SJSA1 (cell line): Measurements from ENCODE around the gene NTM. TPM values are rescaled to one million over a fixed set of nuclear protein-coding genes. Genes with fewer than 3 reads are reported as not detected.

Source experiments
- DNase-seq, 2 experiments: peaks; one replicate each; pipeline ENCODE4 v3.0.0-alpha.2; 2015 to 2020; ENCODE audit warnings: low spot score in 2 of 2, low read depth in 1 of 2
- H3K27ac ChIP-seq: fragments of 250-450 bp; sonication (Bioruptor Pico); 2 replicates; pipeline ENCODE4 v1.5.1; 2020; ENCODE audit warnings: mild to moderate bottlenecking, moderate library complexity
- H3K27me3 ChIP-seq: fragments of 250-450 bp; sonication (Bioruptor Pico); replicated peaks from 2 replicates; pipeline ENCODE4 v1.5.1; 2020; ENCODE audit warnings: mild to moderate bottlenecking, moderate library complexity
- H3K36me3 ChIP-seq: fragments of 250-450 bp; sonication (Bioruptor Pico); 2 replicates; pipeline ENCODE4 v1.5.1; 2020; ENCODE audit warnings: mild to moderate bottlenecking
- H3K4me1 ChIP-seq: fragments of 250-450 bp; sonication (Bioruptor Pico); replicated peaks from 2 replicates; pipeline ENCODE4 v1.6.1; 2021; ENCODE audit warnings: mild to moderate bottlenecking
- H3K4me3 ChIP-seq: fragments of 250-450 bp; sonication (Bioruptor Pico); 2 replicates; pipeline ENCODE4 v1.5.1; 2020; ENCODE audit warnings: mild to moderate bottlenecking
- H3K9me3 ChIP-seq: fragments of 250-450 bp; sonication (Bioruptor Pico); replicated peaks from 2 replicates; pipeline ENCODE4 v1.5.1; 2020; ENCODE audit warnings: mild to moderate bottlenecking
- total RNA-seq: library from RNA; depleted of rRNA; stranded (reverse); fragments of >200 nt; shearing (Covaris generic); gene quantifications from 2 replicates; pipeline ENCODE4 v1.2.3, GENCODE V29; 2014

NTM gene
- total RNA-seq, 1 experiment from 2014 or later, result 0.34 TPM

- no peak overlapping the region for H3K27ac ChIP-seq
- H3K36me3 ChIP-seq, result no peaks in the 10 kb centered on the region
- no peaks in the 10 kb centered on the region for H3K9me3 ChIP-seq
- no peaks in the 10 kb centered on the region for H3K4me1 ChIP-seq
- DNase-seq, result no peak
- no peak overlapping the region for H3K4me3 ChIP-seq
- no peaks in the 10 kb centered on the region for H3K27me3 ChIP-seq
These were observed 97.4 kb downstream of the NTM start for GRCh38 chr11:131467645-131468394.

GRCh38 chr11:131468565-131468964, 98.2 kb downstream of the NTM start:
- no peak for DNase-seq
- Histone ChIP-seq H3K36me3 (no peaks in the 10 kb centered on the region), H3K4me1 (no peaks in the 10 kb centered on the region), H3K4me3 (no peak overlapping the region), H3K27ac (no peak overlapping the region), H3K9me3 (no peaks in the 10 kb centered on the region), H3K27me3 (no peaks in the 10 kb centered on the region)

- H3K27me3 ChIP-seq, result no peaks in the 10 kb centered on the region
- no peak for DNase-seq
- H3K4me1 ChIP-seq, result no peaks in the 10 kb centered on the region
- no peak overlapping the region for H3K27ac ChIP-seq
- no peak overlapping the region for H3K4me3 ChIP-seq
- H3K9me3 ChIP-seq, result no peaks in the 10 kb centered on the region
- H3K36me3 ChIP-seq, result no peaks in the 10 kb centered on the region
These were observed 100.0 kb downstream of the NTM start for GRCh38 chr11:131470216-131470925.

GRCh38 chr11:131471976-131472375, 101.6 kb downstream of the NTM start:
- Histone ChIP-seq H3K4me1 (no peaks in the 10 kb centered on the region), H3K27ac (no peak overlapping the region), H3K9me3 (no peaks in the 10 kb centered on the region), H3K4me3 (no peak overlapping the region), H3K27me3 (no peaks in the 10 kb centered on the region), H3K36me3 (no peaks in the 10 kb centered on the region)
- DNase-seq, result no peak

GRCh38 chr11:131474947-131475346, 104.5 kb downstream of the NTM start:
- no peaks in the 10 kb centered on the region for H3K9me3 ChIP-seq
- DNase-seq, result no peak
- H3K36me3 ChIP-seq, result no peaks in the 10 kb centered on the region
- H3K4me3 ChIP-seq, result no peak overlapping the region
- no peaks in the 10 kb centered on the region for H3K4me1 ChIP-seq
- no peaks in the 10 kb centered on the region for H3K27me3 ChIP-seq
- H3K27ac ChIP-seq, result no peak overlapping the region

- Histone ChIP-seq H3K36me3 (no peaks in the 10 kb centered on the region), H3K27ac (no peak overlapping the region), H3K9me3 (no peaks in the 10 kb centered on the region), H3K4me3 (no peak overlapping the region), H3K4me1 (no peaks in the 10 kb centered on the region), H3K27me3 (no peaks in the 10 kb centered on the region)
- DNase-seq, result no peak
These were observed 105.9 kb downstream of the NTM start for GRCh38 chr11:131476266-131476665.

GRCh38 chr11:131478341-131478740, 107.9 kb downstream of the NTM start:
- Histone ChIP-seq H3K27ac (no peak overlapping the region), H3K4me3 (no peak overlapping the region), H3K4me1 (no peaks in the 10 kb centered on the region), H3K27me3 (no peaks in the 10 kb centered on the region), H3K36me3 (no peaks in the 10 kb centered on the region), H3K9me3 (no peaks in the 10 kb centered on the region)
- no peak for DNase-seq

GRCh38 chr11:131481303-131481702, 110.9 kb downstream of the NTM start:
- Histone ChIP-seq H3K4me1 (no peaks in the 10 kb centered on the region), H3K27ac (no peak overlapping the region), H3K9me3 (no peaks in the 10 kb centered on the region), H3K36me3 (no peaks in the 10 kb centered on the region), H3K4me3 (no peak overlapping the region), H3K27me3 (no peaks in the 10 kb centered on the region)
- DNase-seq, result no peak

GRCh38 chr11:131481971-131482370, 111.6 kb downstream of the NTM start:
- Histone ChIP-seq H3K9me3 (no peaks in the 10 kb centered on the region), H3K27ac (no peak overlapping the region)

GRCh38 chr11:131483453-131483852, 113.0 kb downstream of the NTM start:
- no peak for DNase-seq
- no peaks in the 10 kb centered on the region for H3K36me3 ChIP-seq
- H3K4me1 ChIP-seq, result no peaks in the 10 kb centered on the region

More at GRCh38 chr11:131481971-131482370, 111.6 kb downstream of the NTM start:
- DNase-seq, result no peak
- Histone ChIP-seq H3K4me1 (no peaks in the 10 kb centered on the region), H3K36me3 (no peaks in the 10 kb centered on the region), H3K27me3 (no peaks in the 10 kb centered on the region), H3K4me3 (no peak overlapping the region)

GRCh38 chr11:131483877-131484276, 113.5 kb downstream of the NTM start:
- H3K27me3 ChIP-seq, result no peaks in the 10 kb centered on the region
- no peaks in the 10 kb centered on the region for H3K4me1 ChIP-seq
- no peaks in the 10 kb centered on the region for H3K9me3 ChIP-seq
- no peak overlapping the region for H3K4me3 ChIP-seq
- no peak overlapping the region for H3K27ac ChIP-seq
- no peak for DNase-seq
- H3K36me3 ChIP-seq, result no peaks in the 10 kb centered on the region

More at GRCh38 chr11:131483453-131483852, 113.0 kb downstream of the NTM start:
- Histone ChIP-seq H3K27me3 (no peaks in the 10 kb centered on the region), H3K4me3 (no peak overlapping the region), H3K9me3 (no peaks in the 10 kb centered on the region), H3K27ac (no peak overlapping the region)

GRCh38 chr11:131486100-131486499, 115.7 kb downstream of the NTM start:
- Histone ChIP-seq H3K27ac (no peak overlapping the region), H3K9me3 (no peaks in the 10 kb centered on the region), H3K4me3 (no peak overlapping the region), H3K4me1 (no peaks in the 10 kb centered on the region), H3K36me3 (no peaks in the 10 kb centered on the region), H3K27me3 (no peaks in the 10 kb centered on the region)
- DNase-seq, result no peak

- no peaks in the 10 kb centered on the region for H3K27me3 ChIP-seq
- H3K4me3 ChIP-seq, result no peak overlapping the region
- H3K4me1 ChIP-seq, result no peaks in the 10 kb centered on the region
- H3K36me3 ChIP-seq, result no peaks in the 10 kb centered on the region
- DNase-seq, result no peak
- no peaks in the 10 kb centered on the region for H3K9me3 ChIP-seq
- no peak overlapping the region for H3K27ac ChIP-seq
These were observed 116.7 kb downstream of the NTM start for GRCh38 chr11:131486937-131487635.

- H3K4me3 ChIP-seq, result no peak overlapping the region
- H3K4me1 ChIP-seq, result no peaks in the 10 kb centered on the region
- no peaks in the 10 kb centered on the region for H3K36me3 ChIP-seq
- no peak overlapping the region for H3K27ac ChIP-seq
- H3K9me3 ChIP-seq, result no peaks in the 10 kb centered on the region
- H3K27me3 ChIP-seq, result no peaks in the 10 kb centered on the region
- DNase-seq, result no peak
These were observed 117.8 kb downstream of the NTM start for GRCh38 chr11:131488238-131488637.
